ENCODE data around the gene ARHGAP11A. TPM values are rescaled to one million over a fixed set of nuclear protein-coding genes. Genes with fewer than 3 reads are reported as not detected.
"Not testable (repeated sequence)": the region's sequence is repeated elsewhere in the genome, so short reads cannot be mapped to it uniquely, and the experiment has no call there.

The ARHGAP11A gene
- total and polyA plus RNA-seq, 12 donors: 0.30 to 10.6 (median 2.4) TPM

DNA sequence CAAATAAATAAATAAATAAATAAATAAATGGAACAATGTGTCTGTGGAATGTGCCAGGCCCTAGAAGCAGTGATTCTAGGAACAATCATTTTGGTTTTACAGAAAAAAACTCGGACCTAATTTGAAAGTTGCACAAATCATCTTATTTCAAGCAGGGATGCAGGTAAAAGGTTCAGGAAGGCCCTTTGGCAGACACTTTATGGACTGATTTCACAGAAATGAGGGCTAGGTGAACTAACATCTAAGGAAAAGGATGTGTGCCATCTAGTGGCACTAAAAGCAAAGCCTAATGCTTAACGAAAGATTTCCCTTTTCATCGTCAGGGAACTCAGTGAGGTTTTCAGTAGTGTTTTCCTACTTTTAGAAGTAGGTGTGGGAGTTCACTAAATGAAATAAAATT, 4.6 kb upstream of the ARHGAP11A start:
- TF ChIP-seq, protein P1, sequence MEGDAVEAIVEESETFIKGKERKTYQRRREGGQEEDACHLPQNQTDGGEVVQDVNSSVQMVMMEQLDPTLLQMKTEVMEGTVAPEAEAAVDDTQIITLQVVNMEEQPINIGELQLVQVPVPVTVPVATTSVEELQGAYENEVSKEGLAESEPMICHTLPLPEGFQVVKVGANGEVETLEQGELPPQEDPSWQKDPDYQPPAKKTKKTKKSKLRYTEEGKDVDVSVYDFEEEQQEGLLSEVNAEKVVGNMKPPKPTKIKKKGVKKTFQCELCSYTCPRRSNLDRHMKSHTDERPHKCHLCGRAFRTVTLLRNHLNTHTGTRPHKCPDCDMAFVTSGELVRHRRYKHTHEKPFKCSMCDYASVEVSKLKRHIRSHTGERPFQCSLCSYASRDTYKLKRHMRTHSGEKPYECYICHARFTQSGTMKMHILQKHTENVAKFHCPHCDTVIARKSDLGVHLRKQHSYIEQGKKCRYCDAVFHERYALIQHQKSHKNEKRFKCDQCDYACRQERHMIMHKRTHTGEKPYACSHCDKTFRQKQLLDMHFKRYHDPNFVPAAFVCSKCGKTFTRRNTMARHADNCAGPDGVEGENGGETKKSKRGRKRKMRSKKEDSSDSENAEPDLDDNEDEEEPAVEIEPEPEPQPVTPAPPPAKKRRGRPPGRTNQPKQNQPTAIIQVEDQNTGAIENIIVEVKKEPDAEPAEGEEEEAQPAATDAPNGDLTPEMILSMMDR (IDR thresholded peaks at IDR 0.05): peak in 7 of 9 donors; percentile 31 to 54 (median 40)
- H3K27me3 ChIP-seq; H3K36me3 ChIP-seq; H3K27ac ChIP-seq; H3K4me3 ChIP-seq; ATAC-seq; intact Hi-C loops (cut with DNase I); DNase-seq; H3K9me3 ChIP-seq: not testable (repeated sequence)
- H3K4me1 ChIP-seq: peaks cover 0 to 11% (median 0%) of the 10 kb centered on the region in 9 donors
- 3 to 5% methylated on average over 1 to 2 of the region's 3 CpGs for WGBS, 2 donors

DNA sequence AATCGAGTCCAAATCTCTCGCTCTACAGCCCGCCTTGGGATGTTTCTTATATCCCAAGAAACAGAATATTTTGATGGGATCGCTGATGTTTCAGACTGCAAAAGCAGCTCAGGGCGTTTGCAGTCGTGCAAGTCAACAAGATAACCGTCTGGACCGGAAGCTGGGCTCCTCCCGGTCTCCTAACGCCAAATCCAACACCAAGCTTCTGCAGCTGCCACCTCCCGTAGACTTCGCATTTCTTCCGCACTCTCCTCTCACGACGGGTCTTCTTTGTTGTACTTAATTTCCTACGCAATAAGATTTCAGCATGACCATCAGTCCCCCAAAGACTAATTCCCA, 623 bp upstream of the ARHGAP11A start:
- DNase-seq (peak in 1 of 2 donors; percentile 50), ATAC-seq (peak; percentile 69 to 91 (median 84))
- H3K4me1 ChIP-seq: peaks cover 0 to 11% (median 0%) of the 10 kb centered on the region in 9 donors
- H3K27me3 ChIP-seq; H3K9me3 ChIP-seq; H3K36me3 ChIP-seq; intact Hi-C loops (cut with DNase I): not testable (repeated sequence)
- peak overlapping the region; percentile 71 to 94 (median 84) for H3K27ac ChIP-seq
- peak overlapping the region in 9 of 10 donors; percentile 40 to 65 (median 57) for H3K4me3 ChIP-seq
- 1% methylated on average over 11 of the region's 16 CpGs for WGBS, 2 donors

DNA sequence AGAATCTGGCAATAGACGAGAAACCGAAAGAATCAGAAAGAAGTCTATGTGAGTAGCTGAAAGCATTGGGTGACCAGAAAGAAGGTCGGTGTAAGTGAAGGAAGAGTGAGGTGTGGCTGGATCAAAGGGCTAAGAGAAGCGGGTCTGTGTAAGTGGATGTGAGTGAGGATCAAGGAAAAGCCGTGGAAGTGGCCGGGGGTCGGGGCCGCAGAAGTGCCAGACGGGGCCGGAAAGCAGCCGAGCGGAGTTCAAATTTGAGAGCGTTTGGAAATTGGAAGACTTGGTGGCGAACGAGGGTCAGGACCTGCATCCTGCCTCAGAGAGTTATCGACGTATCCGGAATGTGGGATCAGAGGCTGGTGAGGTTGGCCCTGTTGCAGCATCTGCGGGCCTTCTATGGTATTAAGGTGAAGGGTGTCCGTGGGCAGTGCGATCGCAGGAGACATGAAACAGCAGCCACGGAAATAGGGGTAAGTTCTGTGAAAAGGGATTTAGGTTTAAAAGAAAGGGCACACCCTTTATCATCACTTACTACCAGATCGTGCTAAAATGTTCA, 645 bp downstream of the ARHGAP11A start:
- ATAC-seq: peak in 1 of 8 donors; percentile 6
- DNase-seq; H3K27me3 ChIP-seq; H3K4me1 ChIP-seq; H3K9me3 ChIP-seq; H3K36me3 ChIP-seq; intact Hi-C loops (cut with DNase I): not testable (repeated sequence)
- H3K4me3 ChIP-seq: peak overlapping the region; percentile 8 to 65 (median 57)
- peak overlapping the region in 2 of 10 donors; percentile 68 to 90 for H3K27ac ChIP-seq
- 0 to 1% methylated on average over 13 to 16 of the region's 24 CpGs for WGBS, 2 donors

DNA sequence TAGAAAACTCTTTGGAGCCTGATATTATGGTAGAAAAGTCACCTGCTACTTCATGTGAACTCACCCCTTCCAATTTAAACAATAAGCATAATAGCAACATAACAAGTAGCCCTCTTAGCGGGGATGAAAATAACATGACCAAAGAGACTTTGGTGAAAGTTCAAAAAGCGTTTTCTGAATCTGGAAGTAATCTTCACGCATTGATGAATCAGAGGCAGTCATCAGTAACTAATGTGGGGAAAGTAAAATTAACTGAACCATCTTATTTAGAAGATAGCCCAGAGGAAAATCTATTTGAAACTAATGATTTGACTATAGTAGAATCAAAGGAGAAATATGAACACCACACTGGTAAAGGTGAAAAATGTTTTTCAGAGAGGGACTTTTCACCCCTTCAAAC, 21.1 kb downstream of the ARHGAP11A start:
- WGBS, 2 donors: 97% methylated on average over 3 of the region's 3 CpGs

DNA sequence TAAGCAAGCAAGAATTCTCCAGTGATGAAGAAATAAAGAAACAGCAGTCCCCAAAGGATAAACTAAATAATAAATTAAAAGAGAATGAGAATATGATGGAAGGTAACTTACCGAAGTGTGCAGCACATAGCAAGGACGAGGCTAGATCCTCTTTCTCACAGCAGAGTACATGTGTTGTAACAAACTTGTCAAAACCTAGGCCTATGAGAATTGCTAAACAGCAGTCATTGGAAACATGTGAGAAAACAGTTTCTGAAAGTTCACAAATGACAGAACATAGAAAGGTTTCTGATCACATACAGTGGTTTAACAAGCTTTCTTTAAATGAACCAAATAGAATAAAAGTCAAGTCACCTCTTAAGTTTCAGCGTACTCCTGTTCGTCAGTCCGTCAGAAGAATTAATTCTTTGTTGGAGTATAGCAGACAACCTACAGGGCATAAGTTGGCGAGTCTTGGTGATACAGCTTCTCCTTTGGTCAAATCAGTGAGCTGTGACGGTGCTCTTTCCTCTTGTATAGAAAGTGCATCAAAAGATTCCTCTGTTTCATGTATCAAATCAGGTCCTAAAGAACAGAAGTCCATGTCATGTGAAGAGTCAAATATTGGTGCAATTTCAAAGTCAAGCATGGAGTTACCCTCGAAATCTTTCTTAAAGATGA, 21.7 kb downstream of the ARHGAP11A start:
- intact Hi-C loops (cut with DNase I): no loop called here
- no peak for ATAC-seq

More for the DNA sequence above, 21.1 kb downstream of the ARHGAP11A start:
- Histone ChIP-seq H3K36me3 (peaks cover 0 to 78% (median 0%) of the 10 kb centered on the region in 9 donors), H3K4me3 (no peak overlapping the region), H3K4me1 (peaks cover 0 to 1% (median 0%) of the 10 kb centered on the region in 9 donors), H3K9me3 (no peaks in the 10 kb centered on the region), H3K27me3 (peaks cover 0 to 4% (median 1%) of the 10 kb centered on the region in 7 donors), H3K27ac (no peak overlapping the region)
- DNase-seq (no peak), ATAC-seq (no peak)
- intact Hi-C loops (cut with DNase I): no loop called here
- TF ChIP-seq, protein P1 (IDR thresholded peaks at IDR 0.05): no peak

More for the DNA sequence above, 21.7 kb downstream of the ARHGAP11A start:
- Histone ChIP-seq H3K27me3 (peaks cover 0 to 10% (median 6%) of the 10 kb centered on the region in 7 donors), H3K4me3 (no peak overlapping the region), H3K9me3 (no peaks in the 10 kb centered on the region), H3K4me1 (peaks cover 0 to 7% (median 0%) of the 10 kb centered on the region in 9 donors), H3K36me3 (peaks cover 0 to 75% (median 0%) of the 10 kb centered on the region in 9 donors), H3K27ac (no peak overlapping the region)
- DNase-seq: no peak
- TF ChIP-seq, protein P1 (IDR thresholded peaks at IDR 0.05): no peak
- WGBS, 2 donors: 97 to 98% methylated on average over 8 of the region's 8 CpGs

Data from heart right ventricle (tissue), 16 donors.